Measurements from ENCODE around the gene JMJD7.

GRCh38 chr15:41804916-41805666, 22.8 kb upstream of the JMJD7 start:
- TF ChIP-seq POLR2A (IDR thresholded peaks at IDR 0.05; ENCODE audit: low read depth, low read length) (no peak), TAF1 (IDR thresholded peaks at IDR 0.05; ENCODE audit: borderline replicate concordance, low read depth, low read length) (no peak), POLR2AphosphoS5 (IDR thresholded peaks at IDR 0.05; ENCODE audit: low read depth, low read length) (no peak)
